Panc1 (cell line): ENCODE results near the gene SHANK3. TPM values are rescaled to one million over a fixed set of nuclear protein-coding genes. Genes with fewer than 3 reads are reported as not detected.

ENCODE experiments used
- ATAC-seq: fragments of 200-7000 bp; cut with Tn5 transposase; 2 replicates; pipeline ENCODE4 v1.9.1; 2020; ENCODE audit warnings: mild to moderate bottlenecking, moderate library complexity
- BruUV-seq: library from RNA; stranded (reverse); fragments of 400-500 nt; replicated peaks from 2 replicates; lab custom pipeline; 2021; lab: Mats Ljungman, UMichigan
- CTCF ChIA-PET: fragments of 300-600 bp; sonication (Branson Sonifier 250); formaldehyde crosslinking; loops from one replicate; lab custom pipeline; 2022; ENCODE audit warnings: antibody characterized with exemption; lab: Charles Lee
- POLR2A ChIA-PET: fragments of 300-600 bp; sonication (Branson Sonifier 250); formaldehyde crosslinking; loops from one replicate; lab custom pipeline; 2022; ENCODE audit warnings: antibody characterized with exemption; lab: Charles Lee
- DNase-seq: peaks from one replicate; pipeline ENCODE4 v3.0.0-alpha.2; 2010; ENCODE audit warnings: low read depth, low spot score
- H3K27ac ChIP-seq: 2 replicates; pipeline ENCODE4 v1.5.1; 2011; ENCODE audit warnings: mild to moderate bottlenecking, low read length, inconsistent platforms
- H3K27me3 ChIP-seq: fragments of 200-500 bp; sonication (Bioruptor generic); 2 replicates; pipeline ENCODE4 v1.6.0; 2014; ENCODE audit warnings: low read length, inconsistent platforms; ENCODE audit not compliant: control insufficient read depth, insufficient read depth
- H3K36me3 ChIP-seq: fragments of 200-500 bp; sonication (Bioruptor generic); 2 replicates; pipeline ENCODE4 v1.5.1; 2014; ENCODE audit warnings: inconsistent platforms, mild to moderate bottlenecking, low read length, moderate library complexity; ENCODE audit not compliant: control insufficient read depth, insufficient read depth
- H3K4me1 ChIP-seq: 2 replicates; pipeline ENCODE4 v1.5.1; 2011; ENCODE audit warnings: inconsistent platforms, mild to moderate bottlenecking, low read length, moderate library complexity; ENCODE audit not compliant: control insufficient read depth, insufficient read depth
- H3K4me3 ChIP-seq, 2 experiments: 2 replicates each; pipeline ENCODE4 v1.5.1; 2011 to 2012; ENCODE audit warnings: low read depth in 2 of 2, low read length in 2 of 2, mild to moderate bottlenecking in 2 of 2, inconsistent platforms in 1 of 2, moderate library complexity in 1 of 2
- H3K9me3 ChIP-seq: fragments of 200-500 bp; sonication (Bioruptor generic); 2 replicates; pipeline ENCODE4 v1.5.1; 2014; ENCODE audit warnings: low read depth, mild to moderate bottlenecking, inconsistent platforms, low read length, moderate library complexity; ENCODE audit not compliant: control insufficient read depth, insufficient read depth
- POLR2AphosphoS5 ChIP-seq: IDR thresholded peaks from 2 replicates; pipeline ENCODE4 v1.6.1; 2012; ENCODE audit warnings: mild to moderate bottlenecking, low read depth, low read length, moderate library complexity
- SIN3A ChIP-seq: IDR thresholded peaks from 2 replicates; pipeline ENCODE4 v1.6.1; 2012; ENCODE audit warnings: low read depth, mild to moderate bottlenecking, low read length, moderate library complexity, borderline replicate concordance; ENCODE audit not compliant: insufficient read depth
- TCF7L2 ChIP-seq: IDR thresholded peaks from 2 replicates; pipeline ENCODE4 v1.6.1; 2011; ENCODE audit warnings: mild to moderate bottlenecking, low read depth, low read length, inconsistent platforms
- in situ Hi-C: cut with HindIII; loops from 2 replicates; pipeline ENCODE4 v1.10.0; 2016; ENCODE audit warnings: low sequenced_read_pairs, low pct_unique_long_range_greater_than_20kb
- intact Hi-C: fragments of 100-400 bp; cut with micrococcal nuclease; formaldehyde crosslinking; loops from one replicate; pipeline ENCODE4 v1.10.0; 2022; ENCODE audit not compliant: unreplicated experiment
- total RNA-seq: library from RNA; stranded (reverse); gene quantifications from one replicate; pipeline ENCODE4 v1.2.1, GENCODE V29; 2021; ENCODE audit not compliant: unreplicated experiment
- TF ChIP-seq, protein P1 (sequence below): fragments of 450-650 bp; IDR thresholded peaks from 2 replicates; pipeline ENCODE4 v1.5.1; 2017; ENCODE audit warnings: mild to moderate bottlenecking
- TF ChIP-seq, protein P2 (sequence below), 2 experiments: IDR thresholded peaks; 2 replicates each; pipeline ENCODE4 v1.6.1; 2011 to 2012; ENCODE audit warnings: low read depth in 2 of 2, control low read depth in 1 of 2, low read length in 1 of 2, mild to moderate bottlenecking in 1 of 2, moderate library complexity in 1 of 2; ENCODE audit not compliant: insufficient read depth in 1 of 2

SHANK3 gene
- total RNA-seq, 1 experiment from 2014 or later: 7.6 TPM

DNA sequence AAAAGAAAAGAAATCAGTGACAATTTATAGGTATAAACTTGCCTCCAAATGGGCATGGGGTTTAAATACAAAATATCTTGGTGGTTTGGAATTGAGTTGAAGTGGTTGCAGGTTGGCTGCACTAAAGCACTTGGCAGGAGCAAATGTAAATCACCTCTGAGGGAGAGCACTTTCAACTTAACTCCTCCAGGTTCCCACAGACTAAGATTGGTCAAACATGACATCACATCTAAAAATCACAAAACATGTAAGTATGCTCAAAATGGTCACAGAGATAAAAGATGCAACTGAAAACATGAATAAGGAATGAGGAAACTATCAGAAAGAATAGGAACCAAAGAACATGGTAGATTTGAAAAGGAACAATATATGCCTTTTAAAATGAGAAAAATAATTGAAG, 12.3 kb upstream of the SHANK3 start:
- in situ Hi-C loops: no loop called here
- no peak for ATAC-seq
- no peaks in the 10 kb centered on the region for H3K4me1 ChIP-seq
- ChIA-PET CTCF (no interaction called here), POLR2A (no interaction called here)
- no peak for DNase-seq
- H3K9me3 ChIP-seq: no peaks in the 10 kb centered on the region
- intact Hi-C loops: no loop called here
- H3K27ac ChIP-seq: no peak overlapping the region
- no peaks in the 10 kb centered on the region for H3K36me3 ChIP-seq
- TF ChIP-seq, protein P1, sequence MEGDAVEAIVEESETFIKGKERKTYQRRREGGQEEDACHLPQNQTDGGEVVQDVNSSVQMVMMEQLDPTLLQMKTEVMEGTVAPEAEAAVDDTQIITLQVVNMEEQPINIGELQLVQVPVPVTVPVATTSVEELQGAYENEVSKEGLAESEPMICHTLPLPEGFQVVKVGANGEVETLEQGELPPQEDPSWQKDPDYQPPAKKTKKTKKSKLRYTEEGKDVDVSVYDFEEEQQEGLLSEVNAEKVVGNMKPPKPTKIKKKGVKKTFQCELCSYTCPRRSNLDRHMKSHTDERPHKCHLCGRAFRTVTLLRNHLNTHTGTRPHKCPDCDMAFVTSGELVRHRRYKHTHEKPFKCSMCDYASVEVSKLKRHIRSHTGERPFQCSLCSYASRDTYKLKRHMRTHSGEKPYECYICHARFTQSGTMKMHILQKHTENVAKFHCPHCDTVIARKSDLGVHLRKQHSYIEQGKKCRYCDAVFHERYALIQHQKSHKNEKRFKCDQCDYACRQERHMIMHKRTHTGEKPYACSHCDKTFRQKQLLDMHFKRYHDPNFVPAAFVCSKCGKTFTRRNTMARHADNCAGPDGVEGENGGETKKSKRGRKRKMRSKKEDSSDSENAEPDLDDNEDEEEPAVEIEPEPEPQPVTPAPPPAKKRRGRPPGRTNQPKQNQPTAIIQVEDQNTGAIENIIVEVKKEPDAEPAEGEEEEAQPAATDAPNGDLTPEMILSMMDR: no peak
- TF ChIP-seq POLR2AphosphoS5 (no peak), SIN3A (no peak), TCF7L2 (no peak)
- TF ChIP-seq, protein P2, sequence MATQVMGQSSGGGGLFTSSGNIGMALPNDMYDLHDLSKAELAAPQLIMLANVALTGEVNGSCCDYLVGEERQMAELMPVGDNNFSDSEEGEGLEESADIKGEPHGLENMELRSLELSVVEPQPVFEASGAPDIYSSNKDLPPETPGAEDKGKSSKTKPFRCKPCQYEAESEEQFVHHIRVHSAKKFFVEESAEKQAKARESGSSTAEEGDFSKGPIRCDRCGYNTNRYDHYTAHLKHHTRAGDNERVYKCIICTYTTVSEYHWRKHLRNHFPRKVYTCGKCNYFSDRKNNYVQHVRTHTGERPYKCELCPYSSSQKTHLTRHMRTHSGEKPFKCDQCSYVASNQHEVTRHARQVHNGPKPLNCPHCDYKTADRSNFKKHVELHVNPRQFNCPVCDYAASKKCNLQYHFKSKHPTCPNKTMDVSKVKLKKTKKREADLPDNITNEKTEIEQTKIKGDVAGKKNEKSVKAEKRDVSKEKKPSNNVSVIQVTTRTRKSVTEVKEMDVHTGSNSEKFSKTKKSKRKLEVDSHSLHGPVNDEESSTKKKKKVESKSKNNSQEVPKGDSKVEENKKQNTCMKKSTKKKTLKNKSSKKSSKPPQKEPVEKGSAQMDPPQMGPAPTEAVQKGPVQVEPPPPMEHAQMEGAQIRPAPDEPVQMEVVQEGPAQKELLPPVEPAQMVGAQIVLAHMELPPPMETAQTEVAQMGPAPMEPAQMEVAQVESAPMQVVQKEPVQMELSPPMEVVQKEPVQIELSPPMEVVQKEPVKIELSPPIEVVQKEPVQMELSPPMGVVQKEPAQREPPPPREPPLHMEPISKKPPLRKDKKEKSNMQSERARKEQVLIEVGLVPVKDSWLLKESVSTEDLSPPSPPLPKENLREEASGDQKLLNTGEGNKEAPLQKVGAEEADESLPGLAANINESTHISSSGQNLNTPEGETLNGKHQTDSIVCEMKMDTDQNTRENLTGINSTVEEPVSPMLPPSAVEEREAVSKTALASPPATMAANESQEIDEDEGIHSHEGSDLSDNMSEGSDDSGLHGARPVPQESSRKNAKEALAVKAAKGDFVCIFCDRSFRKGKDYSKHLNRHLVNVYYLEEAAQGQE (IDR thresholded peaks at IDR 0.05; ENCODE audit: insufficient read depth in 1 of 2, low read depth in 2 of 2, low read length in 1 of 2): no peak
- H3K4me3 ChIP-seq: no peak overlapping the region
- no TSS peak for BruUV-seq
- no peaks in the 10 kb centered on the region for H3K27me3 ChIP-seq

DNA sequence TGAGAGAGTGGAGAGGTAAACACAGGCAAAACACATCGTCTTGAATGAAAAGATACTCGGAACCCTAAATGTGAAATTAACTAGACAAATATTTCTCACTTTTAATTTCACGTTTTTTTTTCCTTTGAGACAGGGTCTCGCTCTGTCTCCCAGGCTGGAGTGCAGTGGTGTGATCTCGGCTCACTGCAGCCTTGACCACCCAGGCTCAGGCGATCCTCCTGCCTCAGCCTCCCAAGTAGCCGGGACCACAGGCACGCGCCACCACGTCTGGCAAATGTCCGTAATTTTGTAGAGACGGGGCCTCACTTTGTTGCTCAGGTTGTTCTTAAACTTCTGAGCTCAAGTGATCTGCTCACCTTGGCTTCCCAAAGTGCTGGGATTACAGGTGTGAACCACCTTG, 7.4 kb upstream of the SHANK3 start:
- in situ Hi-C loops: no loop called here
- DNase-seq: no peak

More for the DNA sequence above, 7.4 kb upstream of the SHANK3 start:
- ChIA-PET CTCF (no interaction called here), POLR2A (no interaction called here)
- no peak for ATAC-seq
- Histone ChIP-seq H3K36me3 (no peaks in the 10 kb centered on the region), H3K4me1 (no peaks in the 10 kb centered on the region), H3K27me3 (no peaks in the 10 kb centered on the region), H3K9me3 (no peaks in the 10 kb centered on the region), H3K27ac (no peak overlapping the region), H3K4me3 (no peak overlapping the region)
- no peak for TF ChIP-seq POLR2AphosphoS5
- TF ChIP-seq, protein P1: no peak
- TF ChIP-seq, protein P2 (IDR thresholded peaks at IDR 0.05; ENCODE audit: insufficient read depth in 1 of 2, low read depth in 2 of 2, low read length in 1 of 2): no peak
- TF ChIP-seq SIN3A: no peak
- no TSS peak for BruUV-seq
- intact Hi-C loops: no loop called here
